GM19035 (cell line): ENCODE data around the gene TNS2.

Experiments
- ATAC-seq: cut with Tn5 transposase; IDR thresholded peaks from one replicate; pipeline ENCODE4 v1.9.1; 2021; ENCODE audit not compliant: unreplicated experiment

The TNS2 gene

DNA sequence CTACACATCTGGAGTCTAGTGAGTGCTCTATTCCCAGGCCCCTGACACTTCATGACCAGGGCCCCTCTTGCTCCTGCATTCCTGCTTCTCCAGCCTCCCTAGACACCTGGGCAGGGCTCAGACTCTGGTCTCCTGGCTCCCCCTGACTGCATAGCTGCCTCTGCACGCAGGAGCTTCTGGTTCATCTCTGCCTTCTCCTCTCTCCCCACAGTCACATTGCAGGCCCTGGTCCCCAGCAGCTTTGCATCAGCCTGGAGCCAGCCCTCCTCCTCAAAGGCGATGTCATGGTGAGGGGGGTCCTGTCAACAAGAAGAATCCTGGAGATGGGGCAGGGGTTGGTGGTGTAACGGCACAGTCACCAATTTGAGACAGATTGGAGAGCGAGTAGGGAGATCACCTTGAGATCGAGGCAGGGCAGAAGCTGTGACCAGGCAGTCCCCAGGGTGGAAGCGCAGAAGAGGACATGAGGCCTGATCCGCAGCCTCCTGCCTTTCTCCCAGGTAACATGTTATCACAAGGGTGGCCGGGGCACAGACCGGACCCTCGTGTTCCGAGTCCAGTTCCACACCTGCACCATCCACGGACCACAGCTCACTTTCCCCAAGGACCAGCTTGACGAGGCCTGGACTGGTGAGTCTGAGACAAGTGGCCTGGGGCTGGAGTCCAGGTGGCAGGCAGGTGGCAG is 8.1 kb downstream of the TNS2 start:
- ATAC-seq: no peak

GRCh38 chr12:53058674-53059433 is 9.0 kb downstream of the TNS2 start:
- ATAC-seq: no peak

DNA sequence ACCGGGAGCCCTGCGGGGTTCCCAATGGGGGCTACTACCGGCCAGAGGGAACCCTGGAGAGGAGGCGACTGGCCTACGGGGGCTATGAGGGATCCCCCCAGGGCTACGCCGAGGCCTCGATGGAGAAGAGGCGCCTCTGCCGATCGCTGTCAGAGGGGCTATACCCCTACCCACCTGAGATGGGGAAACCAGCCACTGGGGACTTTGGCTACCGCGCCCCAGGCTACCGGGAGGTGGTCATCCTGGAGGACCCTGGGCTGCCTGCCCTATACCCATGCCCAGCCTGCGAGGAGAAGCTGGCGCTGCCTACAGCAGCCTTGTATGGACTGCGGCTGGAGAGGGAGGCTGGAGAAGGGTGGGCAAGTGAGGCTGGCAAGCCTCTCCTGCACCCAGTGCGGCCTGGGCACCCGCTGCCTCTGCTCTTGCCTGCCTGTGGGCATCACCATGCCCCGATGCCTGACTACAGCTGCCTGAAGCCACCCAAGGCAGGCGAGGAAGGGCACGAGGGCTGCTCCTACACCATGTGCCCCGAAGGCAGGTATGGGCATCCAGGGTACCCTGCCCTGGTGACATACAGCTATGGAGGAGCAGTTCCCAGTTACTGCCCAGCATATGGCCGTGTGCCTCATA is 9.7 kb downstream of the TNS2 start:
- no peak for ATAC-seq

DNA sequence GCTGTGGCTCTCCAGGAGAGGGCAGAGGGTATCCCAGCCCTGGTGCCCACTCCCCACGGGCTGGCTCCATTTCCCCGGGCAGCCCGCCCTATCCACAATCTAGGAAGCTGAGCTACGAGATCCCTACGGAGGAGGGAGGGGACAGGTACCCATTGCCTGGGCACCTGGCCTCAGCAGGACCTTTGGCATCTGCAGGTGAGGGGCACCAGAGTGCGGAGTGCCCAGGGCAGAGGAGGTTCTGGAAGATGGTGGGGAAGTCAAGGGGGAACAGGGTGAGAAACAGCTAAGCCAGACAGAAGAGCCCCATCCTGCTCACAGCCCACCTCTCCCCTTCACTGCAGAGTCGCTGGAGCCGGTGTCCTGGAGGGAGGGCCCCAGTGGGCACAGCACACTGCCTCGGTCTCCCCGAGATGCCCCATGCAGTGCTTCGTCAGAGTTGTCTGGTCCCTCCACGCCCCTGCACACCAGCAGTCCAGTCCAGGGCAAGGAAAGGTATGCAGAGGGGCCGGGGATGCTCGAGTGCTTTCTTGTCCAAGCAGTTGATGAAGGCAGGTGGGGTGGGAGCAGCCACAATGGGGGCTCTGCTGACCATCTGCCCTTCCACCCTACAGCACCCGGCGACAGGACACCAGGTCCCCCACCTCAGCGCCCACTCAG is 10.3 kb downstream of the TNS2 start:
- no peak for ATAC-seq

DNA sequence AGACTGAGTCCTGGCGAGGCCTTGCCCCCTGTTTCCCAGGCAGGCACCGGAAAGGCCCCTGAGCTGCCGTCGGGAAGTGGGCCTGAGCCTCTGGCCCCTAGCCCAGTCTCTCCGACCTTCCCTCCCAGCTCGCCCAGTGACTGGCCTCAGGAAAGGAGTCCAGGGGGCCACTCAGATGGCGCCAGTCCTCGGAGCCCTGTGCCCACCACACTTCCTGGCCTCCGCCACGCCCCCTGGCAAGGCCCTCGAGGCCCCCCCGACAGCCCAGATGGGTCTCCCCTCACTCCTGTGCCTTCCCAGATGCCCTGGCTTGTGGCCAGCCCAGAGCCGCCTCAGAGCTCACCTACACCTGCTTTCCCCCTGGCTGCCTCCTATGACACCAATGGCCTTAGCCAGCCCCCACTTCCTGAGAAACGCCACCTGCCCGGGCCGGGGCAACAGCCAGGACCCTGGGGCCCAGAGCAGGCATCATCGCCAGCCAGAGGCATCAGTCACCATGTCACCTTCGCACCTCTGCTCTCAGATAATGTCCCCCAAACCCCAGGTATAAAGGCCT is 10.9 kb downstream of the TNS2 start:
- no peak for ATAC-seq

DNA sequence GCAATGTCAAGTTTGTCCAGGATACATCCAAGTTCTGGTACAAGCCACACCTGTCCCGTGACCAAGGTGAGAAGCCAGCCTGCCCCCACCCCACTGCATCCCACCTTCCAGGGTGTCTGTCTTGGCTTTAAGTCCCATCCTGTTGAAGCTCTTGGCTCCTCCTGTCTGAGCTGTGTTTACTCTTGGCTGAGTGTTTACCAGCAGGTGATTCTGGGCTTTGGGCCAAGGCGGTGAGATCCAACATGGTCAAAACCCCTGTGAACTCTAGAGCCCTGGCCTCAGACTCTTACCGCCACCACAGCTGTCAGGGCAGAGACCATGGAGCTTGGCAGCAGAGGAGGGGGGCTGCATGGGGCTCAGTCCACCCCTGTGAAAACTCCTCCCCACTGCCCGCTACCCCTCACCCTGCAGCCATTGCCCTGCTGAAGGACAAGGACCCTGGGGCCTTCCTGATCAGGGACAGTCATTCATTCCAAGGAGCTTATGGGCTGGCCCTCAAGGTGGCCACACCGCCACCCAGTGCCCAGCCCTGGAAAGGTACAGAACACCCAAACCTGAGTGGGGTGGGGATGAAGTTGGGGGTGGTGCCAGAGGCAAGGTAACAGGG is 11.6 kb downstream of the TNS2 start:
- ATAC-seq: no peak

- ATAC-seq: no peak
Measured at GRCh38 chr12:53062011-53062961, 12.4 kb downstream of the TNS2 start.

GRCh38 chr12:53062977-53063707 is 13.3 kb downstream of the TNS2 start:
- no peak for ATAC-seq

- ATAC-seq: no peak
Measured at GRCh38 chr12:53063708-53064612, 14.1 kb downstream of the TNS2 start.

DNA sequence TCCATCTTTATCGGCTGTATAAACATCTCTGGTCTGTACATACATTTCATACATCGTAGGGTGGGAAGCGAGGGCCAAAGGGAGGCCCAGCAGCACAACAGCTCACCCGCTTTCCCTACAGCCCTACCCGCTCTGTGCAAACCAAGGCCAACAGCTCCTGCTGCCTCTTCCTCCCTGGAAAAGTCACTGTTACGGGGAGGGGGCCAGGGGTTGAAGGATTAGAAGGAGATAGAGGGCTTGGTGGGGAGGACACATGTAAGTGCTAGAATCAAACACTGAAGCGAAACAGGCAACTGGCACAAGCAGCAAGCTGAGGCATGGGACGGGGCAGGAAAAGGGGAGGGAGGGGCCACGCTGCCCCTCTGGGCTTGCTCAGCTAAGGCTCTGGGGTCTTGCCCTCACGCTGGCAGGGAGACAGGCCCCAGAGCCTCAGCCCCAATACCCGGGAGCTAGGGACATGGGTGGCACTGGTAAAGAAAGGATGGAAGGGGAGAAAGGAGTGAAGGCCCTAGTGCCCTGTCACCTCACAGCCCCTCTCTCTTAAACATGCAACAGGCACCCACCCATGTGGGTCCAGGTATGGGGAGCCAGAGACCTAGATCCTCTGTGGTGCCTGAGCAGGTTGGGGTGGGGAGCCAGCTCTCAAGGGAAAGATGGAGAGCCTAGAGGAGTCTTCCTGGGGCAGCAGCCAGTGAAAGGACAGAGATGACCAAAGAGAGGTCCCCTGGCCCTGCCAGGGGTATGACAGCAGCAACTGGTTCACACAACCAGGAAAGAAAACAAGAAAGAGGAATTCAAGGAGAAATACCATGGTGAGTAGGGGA is 15.0 kb downstream of the TNS2 start:
- ATAC-seq: no peak

DNA sequence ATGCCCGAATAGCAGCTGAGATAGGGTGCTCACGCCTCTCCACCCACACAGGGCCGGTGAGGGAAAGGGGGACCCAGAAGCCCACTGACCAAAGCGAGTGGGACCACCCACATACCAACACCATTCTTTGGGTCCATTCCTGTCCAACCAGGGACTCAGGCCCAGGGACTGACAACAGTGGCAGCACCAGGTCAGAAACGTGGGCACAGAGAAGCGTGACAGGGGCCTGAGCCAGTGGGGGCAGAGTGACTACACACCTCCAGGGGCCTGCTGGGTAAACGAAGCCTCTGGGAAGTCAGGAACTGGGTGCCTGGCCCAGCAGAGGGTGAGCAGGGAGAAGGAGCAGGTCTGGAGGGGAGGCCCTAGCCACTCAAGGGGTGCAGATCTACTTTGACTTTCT is 15.6 kb downstream of the TNS2 start:
- no peak for ATAC-seq

- no peak for ATAC-seq
Measured at GRCh38 chr12:53065975-53066931, 16.4 kb downstream of the TNS2 start.

DNA sequence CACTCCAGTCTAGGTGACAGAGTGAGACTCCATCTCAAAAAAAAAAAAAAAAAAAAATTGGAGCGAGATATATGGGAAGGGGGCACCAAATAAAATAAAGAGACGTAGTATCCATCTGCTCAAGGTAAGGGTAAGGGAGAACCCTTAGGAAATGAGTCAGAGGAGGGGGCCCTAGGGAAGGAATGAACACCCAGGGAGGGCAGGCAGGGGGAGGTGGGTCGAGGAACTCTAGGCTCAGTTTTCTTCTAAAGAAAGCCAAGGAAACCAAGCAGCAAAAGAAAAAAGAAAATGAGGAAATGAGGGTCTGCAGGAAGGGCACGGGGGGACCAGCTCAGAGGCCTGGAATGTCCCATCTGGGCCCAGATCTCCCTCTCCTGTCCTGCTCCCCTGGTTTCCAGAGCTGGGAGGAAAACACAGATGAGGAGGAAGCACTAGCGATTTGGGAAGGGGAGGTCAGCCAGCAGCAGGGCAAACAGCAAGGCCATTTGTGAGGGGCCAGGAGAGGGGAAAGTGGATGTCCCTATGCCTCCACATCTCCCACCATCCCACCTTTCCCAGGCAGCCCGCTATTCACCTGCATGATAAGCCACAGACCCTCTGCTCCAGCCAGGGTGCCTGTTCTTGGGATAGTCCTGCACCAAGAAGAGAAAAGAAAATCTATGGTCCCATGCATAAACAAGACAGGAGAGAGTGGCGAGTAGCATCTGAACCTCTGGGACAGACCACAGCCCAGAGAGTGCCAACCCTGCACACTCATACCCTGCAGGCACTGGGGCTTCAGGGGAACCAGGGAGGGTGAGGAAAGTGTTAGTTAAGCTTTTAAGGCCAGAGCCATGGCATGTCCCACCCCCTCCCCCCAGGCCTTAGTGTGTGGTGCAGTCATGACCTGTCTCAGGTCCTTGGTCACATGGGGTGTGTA is 17.5 kb downstream of the TNS2 start:
- ATAC-seq: no peak

- ATAC-seq: no peak
Measured at GRCh38 chr12:53067993-53068770, 18.3 kb downstream of the TNS2 start.
